Loucy (cell line): Measurements from ENCODE around the gene FLCN.

Experiments
- H2AFZ ChIP-seq: fragments of 200-600 bp; sonication (generic); 2 replicates; pipeline ENCODE4 v1.6.0; 2016; ENCODE audit warnings: antibody characterized with exemption, mild to moderate bottlenecking, low read length, moderate library complexity
- H3F3A ChIP-seq: fragments of 200-600 bp; 2 replicates; pipeline ENCODE4 v1.6.0; 2016; ENCODE audit warnings: antibody characterized with exemption, low read depth, mild to moderate bottlenecking
- H3K27me3 ChIP-seq: fragments of 200-600 bp; sonication (generic); 2 replicates; pipeline ENCODE4 v1.6.1; 2014; ENCODE audit warnings: low read length, mild to moderate bottlenecking; ENCODE audit not compliant: insufficient read depth, poor library complexity, severe bottlenecking
- H3K36me3 ChIP-seq: fragments of 200-600 bp; sonication (generic); 2 replicates; pipeline ENCODE4 v1.6.1; 2016; ENCODE audit warnings: low read length; ENCODE audit not compliant: insufficient read depth
- H3K4me1 ChIP-seq: fragments of 200-600 bp; sonication (generic); 2 replicates; pipeline ENCODE4 v1.5.1; 2014; ENCODE audit warnings: low read length, mild to moderate bottlenecking; ENCODE audit not compliant: insufficient read depth, poor library complexity, severe bottlenecking
- H3K4me2 ChIP-seq: fragments of 200-600 bp; sonication (generic); 2 replicates; pipeline ENCODE4 v1.6.0; 2014; ENCODE audit warnings: antibody characterized with exemption, low read length, low read depth, mild to moderate bottlenecking; ENCODE audit not compliant: poor library complexity, severe bottlenecking
- H3K4me3 ChIP-seq: fragments of 200-600 bp; sonication (generic); 2 replicates; pipeline ENCODE4 v1.5.1; 2014; ENCODE audit warnings: low read length, mild to moderate bottlenecking, mixed read lengths; ENCODE audit not compliant: poor library complexity, severe bottlenecking
- H3K79me2 ChIP-seq: fragments of 200-600 bp; sonication (generic); 2 replicates; pipeline ENCODE4 v1.6.1; 2014; ENCODE audit warnings: low read length; ENCODE audit not compliant: insufficient read depth
- H3K9ac ChIP-seq: fragments of 200-600 bp; sonication (generic); 2 replicates; pipeline ENCODE4 v1.6.0; 2014; ENCODE audit warnings: mild to moderate bottlenecking, low read depth, low read length, moderate library complexity; ENCODE audit not compliant: poor library complexity, severe bottlenecking
- H3K9me2 ChIP-seq: fragments of 200-600 bp; sonication (generic); replicated peaks from 2 replicates; pipeline ENCODE4 v1.6.1; 2016; ENCODE audit warnings: low read depth, low read length, mixed read lengths
- H3K9me3 ChIP-seq: fragments of 200-600 bp; sonication (generic); 2 replicates; pipeline ENCODE4 v1.6.1; 2014; ENCODE audit warnings: mild to moderate bottlenecking, antibody characterized with exemption, low read length, low read depth; ENCODE audit not compliant: insufficient read depth
- H4K20me1 ChIP-seq: fragments of 200-600 bp; sonication (generic); 2 replicates; pipeline ENCODE4 v1.6.0; 2014; ENCODE audit warnings: antibody characterized with exemption, low read length, mild to moderate bottlenecking; ENCODE audit not compliant: insufficient read depth, poor library complexity, severe bottlenecking
- CTCF ChIP-seq: fragments of 200-600 bp; sonication (generic); conservative IDR thresholded peaks from 2 replicates; pipeline ENCODE4 v1.5.1; 2014; ENCODE audit warnings: mild to moderate bottlenecking, antibody characterized with exemption, low read length
- EZH2phosphoT487 ChIP-seq: fragments of 200-600 bp; IDR thresholded peaks from 2 replicates; pipeline ENCODE4 v1.6.1; 2018; ENCODE audit warnings: antibody characterized with exemption, mild to moderate bottlenecking, moderate library complexity, borderline replicate concordance

The FLCN gene

GRCh38 chr17:17180141-17180603 lies 56.8 kb downstream of the FLCN start:
- peaks cover 32% of the 10 kb centered on the region for H3K4me1 ChIP-seq
- no peaks in the 10 kb centered on the region for H3K27me3 ChIP-seq
- H3K4me3 ChIP-seq: no peak overlapping the region
- H4K20me1 ChIP-seq: no peaks in the 10 kb centered on the region
- H3F3A ChIP-seq: no peaks in the 10 kb centered on the region
- H3K79me2 ChIP-seq: no peaks in the 10 kb centered on the region
- no peak for TF ChIP-seq CTCF
- TF ChIP-seq EZH2phosphoT487: no peak
- peaks cover 60% of the 10 kb centered on the region; the same call in 1 of the 2 replicates for H3K36me3 ChIP-seq
- no peak overlapping the region for H3K9ac ChIP-seq
- H2AFZ ChIP-seq: no peak overlapping the region
- no peak overlapping the region for H3K4me2 ChIP-seq
- H3K9me2 ChIP-seq: no peaks in the 10 kb centered on the region
- no peaks in the 10 kb centered on the region for H3K9me3 ChIP-seq

GRCh38 chr17:17179371-17179827 lies 57.6 kb downstream of the FLCN start:
- H3K4me2 ChIP-seq: no peak overlapping the region
- no peaks in the 10 kb centered on the region for H3K27me3 ChIP-seq
- no peaks in the 10 kb centered on the region for H4K20me1 ChIP-seq
- no peak overlapping the region for H2AFZ ChIP-seq
- no peaks in the 10 kb centered on the region for H3K9me2 ChIP-seq
- H3K9me3 ChIP-seq: no peaks in the 10 kb centered on the region
- H3K36me3 ChIP-seq: peaks cover 66% of the 10 kb centered on the region; the same call in 1 of the 2 replicates
- H3K4me3 ChIP-seq: no peak overlapping the region
- no peaks in the 10 kb centered on the region for H3F3A ChIP-seq
- H3K9ac ChIP-seq: no peak overlapping the region
- TF ChIP-seq CTCF: no peak
- no peak for TF ChIP-seq EZH2phosphoT487
- H3K4me1 ChIP-seq: peaks cover 28% of the 10 kb centered on the region
- H3K79me2 ChIP-seq: no peaks in the 10 kb centered on the region

GRCh38 chr17:17177176-17177575 lies 59.8 kb downstream of the FLCN start:
- Histone ChIP-seq H4K20me1 (no peaks in the 10 kb centered on the region), H3K9me2 (no peaks in the 10 kb centered on the region), H3K4me2 (no peak overlapping the region), H3K79me2 (no peaks in the 10 kb centered on the region), H3K4me1 (peaks cover 25% of the 10 kb centered on the region), H2AFZ (no peak overlapping the region), H3K36me3 (peaks cover 86% of the 10 kb centered on the region; the same call in 1 of the 2 replicates), H3K27me3 (no peaks in the 10 kb centered on the region), H3K9ac (no peak overlapping the region), H3K4me3 (no peak overlapping the region), H3F3A (no peaks in the 10 kb centered on the region), H3K9me3 (no peaks in the 10 kb centered on the region)
- TF ChIP-seq EZH2phosphoT487 (no peak), CTCF (no peak)
